ENCODE data around the gene TEX51.

The TEX51 gene

DNA sequence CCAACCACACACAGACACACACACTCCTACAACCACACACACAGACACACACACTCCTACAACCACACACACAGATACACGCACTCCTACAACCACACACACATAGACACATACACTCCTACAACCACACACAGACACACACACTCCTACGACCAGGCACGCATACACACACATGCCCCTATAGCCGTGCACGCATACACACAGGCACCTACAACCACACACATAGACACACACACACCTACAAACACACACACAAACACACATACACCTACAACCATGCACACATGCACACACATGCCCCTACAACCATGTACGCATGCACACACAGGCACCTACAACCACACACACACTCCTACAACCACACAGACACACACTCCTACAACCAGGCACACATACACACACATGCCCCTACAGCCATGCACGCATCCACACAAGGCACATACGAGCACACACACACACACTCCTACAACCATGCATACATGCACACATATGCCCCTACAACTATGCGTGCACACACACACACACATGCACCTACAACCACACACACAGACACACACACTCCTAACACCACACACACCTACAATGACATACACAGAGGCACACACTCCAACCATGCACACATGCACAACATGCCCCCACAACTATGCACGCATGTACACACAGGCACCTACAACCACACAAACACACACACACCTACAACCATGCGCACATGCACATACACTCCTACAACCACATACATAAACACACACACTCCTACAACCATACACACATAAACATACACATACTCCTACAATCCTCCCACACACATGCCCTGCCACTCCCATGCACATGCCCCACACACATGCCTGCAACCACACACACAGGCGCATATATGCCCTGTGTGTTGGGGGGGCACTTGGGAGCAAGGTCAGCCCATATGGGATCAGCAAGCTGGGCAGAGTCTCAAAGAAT, 19.1 kb upstream of the TEX51 start:
- Histone ChIP-seq H3K9me3 (ENCODE audit: control insufficient read depth, low read length) (no peaks in the 10 kb centered on the region), H3K9ac (no peak overlapping the region), H3K36me3 (ENCODE audit: control insufficient read depth, insufficient read depth, low read length) (no peaks in the 10 kb centered on the region), H3K4me3 (ENCODE audit: low read depth, low read length) (no peak overlapping the region), H3K27me3 (ENCODE audit: control insufficient read depth, insufficient read depth, low read length) (no peaks in the 10 kb centered on the region), H3K4me1 (no peaks in the 10 kb centered on the region), H3K27ac (no peak overlapping the region), H3K79me2 (no peaks in the 10 kb centered on the region), H2AFZ (no peak overlapping the region), H3K4me2 (ENCODE audit: low read length) (no peak overlapping the region)
- TF ChIP-seq CTCF (IDR thresholded peaks at IDR 0.05) = no peak

DNA sequence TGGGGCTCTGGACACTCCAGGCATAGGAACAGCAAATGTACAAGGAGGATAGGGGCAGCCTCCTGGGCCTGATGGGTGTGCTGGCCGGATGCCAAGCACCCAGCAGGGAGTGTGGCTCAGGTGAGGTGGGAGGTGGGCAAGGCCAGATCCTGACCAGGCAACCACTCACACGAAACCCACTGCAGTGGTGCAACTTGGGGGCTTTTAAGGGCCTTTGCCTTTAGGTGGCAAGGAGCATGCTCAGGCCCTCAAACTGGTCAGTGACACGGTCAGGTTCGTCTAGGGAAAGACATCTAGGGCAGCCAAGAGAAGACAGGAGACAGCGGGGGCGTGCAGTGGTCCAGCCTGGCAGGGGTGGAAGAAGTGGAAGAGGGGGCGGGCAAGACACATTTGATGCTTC, 18.4 kb upstream of the TEX51 start:
- no peak overlapping the region for H3K4me2 ChIP-seq (ENCODE audit: low read length)
- H3K4me1 ChIP-seq = no peaks in the 10 kb centered on the region
- TF ChIP-seq CTCF (IDR thresholded peaks at IDR 0.05) = no peak
- no peaks in the 10 kb centered on the region for H3K79me2 ChIP-seq
- H3K27ac ChIP-seq = no peak overlapping the region
- H3K9me3 ChIP-seq (ENCODE audit: control insufficient read depth, low read length) = no peaks in the 10 kb centered on the region
- H3K4me3 ChIP-seq (ENCODE audit: low read depth, low read length) = no peak overlapping the region
- no peak overlapping the region for H2AFZ ChIP-seq
- H3K9ac ChIP-seq = no peak overlapping the region
- no peaks in the 10 kb centered on the region for H3K36me3 ChIP-seq (ENCODE audit: control insufficient read depth, insufficient read depth, low read length)
- no peaks in the 10 kb centered on the region for H3K27me3 ChIP-seq (ENCODE audit: control insufficient read depth, insufficient read depth, low read length)

GRCh38 chr2:126880817-126881216, 17.9 kb upstream of the TEX51 start:
- H3K79me2 ChIP-seq = no peaks in the 10 kb centered on the region
- no peak overlapping the region for H3K9ac ChIP-seq
- H3K36me3 ChIP-seq (ENCODE audit: control insufficient read depth, insufficient read depth, low read length) = no peaks in the 10 kb centered on the region
- H3K4me2 ChIP-seq (ENCODE audit: low read length) = no peak overlapping the region
- no peak overlapping the region for H3K4me3 ChIP-seq (ENCODE audit: low read depth, low read length)
- H3K27ac ChIP-seq = no peak overlapping the region
- no peaks in the 10 kb centered on the region for H3K4me1 ChIP-seq
- H3K9me3 ChIP-seq (ENCODE audit: control insufficient read depth, low read length) = no peaks in the 10 kb centered on the region
- no peak for TF ChIP-seq CTCF (IDR thresholded peaks at IDR 0.05)
- no peak overlapping the region for H2AFZ ChIP-seq
- no peaks in the 10 kb centered on the region for H3K27me3 ChIP-seq (ENCODE audit: control insufficient read depth, insufficient read depth, low read length)

- Histone ChIP-seq H3K4me2 (ENCODE audit: low read length) (no peak overlapping the region), H3K4me1 (peaks cover 2% of the 10 kb centered on the region), H3K9me3 (ENCODE audit: control insufficient read depth, low read length) (no peaks in the 10 kb centered on the region), H3K9ac (no peak overlapping the region), H3K36me3 (ENCODE audit: control insufficient read depth, insufficient read depth, low read length) (no peaks in the 10 kb centered on the region), H3K79me2 (no peaks in the 10 kb centered on the region), H3K27me3 (ENCODE audit: control insufficient read depth, insufficient read depth, low read length) (no peaks in the 10 kb centered on the region), H3K27ac (no peak overlapping the region), H2AFZ (no peak overlapping the region), H3K4me3 (ENCODE audit: low read depth, low read length) (no peak overlapping the region)
- no peak for TF ChIP-seq CTCF (IDR thresholded peaks at IDR 0.05)
These were observed 17.1 kb upstream of the TEX51 start for GRCh38 chr2:126881591-126881990.

DNA sequence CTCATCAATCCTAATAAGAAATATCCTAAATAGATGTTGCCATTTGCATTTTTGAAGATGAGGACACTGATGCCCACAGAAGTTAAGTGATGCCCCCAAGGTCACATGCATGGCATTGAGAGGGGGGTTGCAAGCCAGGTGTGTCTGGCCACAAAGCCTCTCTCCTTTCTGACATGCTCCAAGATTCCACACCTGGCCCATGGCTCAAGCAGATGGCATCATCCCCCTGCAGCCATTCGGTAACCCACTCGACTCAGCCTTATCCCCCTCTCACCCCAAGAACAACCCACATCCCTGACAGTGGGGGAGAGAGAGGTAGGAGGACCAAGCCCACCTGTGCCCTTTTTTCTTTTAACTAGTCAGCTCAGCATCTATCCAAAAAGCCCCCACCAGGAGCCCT, 16.5 kb upstream of the TEX51 start:
- H3K4me2 ChIP-seq (ENCODE audit: low read length) = no peak overlapping the region
- H3K4me3 ChIP-seq (ENCODE audit: low read depth, low read length) = no peak overlapping the region
- no peaks in the 10 kb centered on the region for H3K36me3 ChIP-seq (ENCODE audit: control insufficient read depth, insufficient read depth, low read length)
- no peak overlapping the region for H2AFZ ChIP-seq
- H3K9me3 ChIP-seq (ENCODE audit: control insufficient read depth, low read length) = no peaks in the 10 kb centered on the region
- TF ChIP-seq CTCF (IDR thresholded peaks at IDR 0.05) = no peak
- H3K4me1 ChIP-seq = peaks cover 2% of the 10 kb centered on the region
- no peak overlapping the region for H3K27ac ChIP-seq
- no peak overlapping the region for H3K9ac ChIP-seq
- no peaks in the 10 kb centered on the region for H3K79me2 ChIP-seq
- no peaks in the 10 kb centered on the region for H3K27me3 ChIP-seq (ENCODE audit: control insufficient read depth, insufficient read depth, low read length)
